ENCODE measurements around the gene KAZN.

DNA sequence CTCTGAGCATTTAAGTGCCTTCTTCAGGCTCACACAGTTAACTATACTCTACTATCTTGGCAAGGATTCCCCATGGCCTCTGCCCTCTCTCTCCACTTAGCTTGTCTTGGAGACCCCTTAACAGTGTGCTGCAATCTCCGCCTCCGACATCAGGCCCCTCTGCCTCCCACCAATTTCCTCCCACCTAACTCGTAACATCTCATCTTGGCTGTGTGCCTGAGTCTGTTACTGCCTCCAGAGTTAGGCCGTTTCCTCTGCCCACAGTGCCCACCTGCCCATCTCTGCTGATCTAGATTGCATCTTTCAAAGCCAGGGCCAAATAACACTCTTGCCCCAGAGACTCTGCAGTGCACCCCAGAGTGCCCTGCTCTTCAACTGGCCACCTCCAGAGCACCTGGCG is 310.8 kb downstream of the KAZN start:
- TF ChIP-seq POLR2AphosphoS5 (IDR thresholded peaks at IDR 0.05; ENCODE audit: low read depth, low read length), result no peak
- TF ChIP-seq, protein P1, sequence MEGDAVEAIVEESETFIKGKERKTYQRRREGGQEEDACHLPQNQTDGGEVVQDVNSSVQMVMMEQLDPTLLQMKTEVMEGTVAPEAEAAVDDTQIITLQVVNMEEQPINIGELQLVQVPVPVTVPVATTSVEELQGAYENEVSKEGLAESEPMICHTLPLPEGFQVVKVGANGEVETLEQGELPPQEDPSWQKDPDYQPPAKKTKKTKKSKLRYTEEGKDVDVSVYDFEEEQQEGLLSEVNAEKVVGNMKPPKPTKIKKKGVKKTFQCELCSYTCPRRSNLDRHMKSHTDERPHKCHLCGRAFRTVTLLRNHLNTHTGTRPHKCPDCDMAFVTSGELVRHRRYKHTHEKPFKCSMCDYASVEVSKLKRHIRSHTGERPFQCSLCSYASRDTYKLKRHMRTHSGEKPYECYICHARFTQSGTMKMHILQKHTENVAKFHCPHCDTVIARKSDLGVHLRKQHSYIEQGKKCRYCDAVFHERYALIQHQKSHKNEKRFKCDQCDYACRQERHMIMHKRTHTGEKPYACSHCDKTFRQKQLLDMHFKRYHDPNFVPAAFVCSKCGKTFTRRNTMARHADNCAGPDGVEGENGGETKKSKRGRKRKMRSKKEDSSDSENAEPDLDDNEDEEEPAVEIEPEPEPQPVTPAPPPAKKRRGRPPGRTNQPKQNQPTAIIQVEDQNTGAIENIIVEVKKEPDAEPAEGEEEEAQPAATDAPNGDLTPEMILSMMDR (IDR thresholded peaks at IDR 0.05; ENCODE audit: control extremely low read depth in 1 of 3, insufficient read depth in 1 of 3, low read depth in 1 of 3, low read length in 3 of 3), result no peak
- TF ChIP-seq TCF12 (IDR thresholded peaks at IDR 0.05; ENCODE audit: low read depth, low read length), result no peak
- TF ChIP-seq, protein P2, sequence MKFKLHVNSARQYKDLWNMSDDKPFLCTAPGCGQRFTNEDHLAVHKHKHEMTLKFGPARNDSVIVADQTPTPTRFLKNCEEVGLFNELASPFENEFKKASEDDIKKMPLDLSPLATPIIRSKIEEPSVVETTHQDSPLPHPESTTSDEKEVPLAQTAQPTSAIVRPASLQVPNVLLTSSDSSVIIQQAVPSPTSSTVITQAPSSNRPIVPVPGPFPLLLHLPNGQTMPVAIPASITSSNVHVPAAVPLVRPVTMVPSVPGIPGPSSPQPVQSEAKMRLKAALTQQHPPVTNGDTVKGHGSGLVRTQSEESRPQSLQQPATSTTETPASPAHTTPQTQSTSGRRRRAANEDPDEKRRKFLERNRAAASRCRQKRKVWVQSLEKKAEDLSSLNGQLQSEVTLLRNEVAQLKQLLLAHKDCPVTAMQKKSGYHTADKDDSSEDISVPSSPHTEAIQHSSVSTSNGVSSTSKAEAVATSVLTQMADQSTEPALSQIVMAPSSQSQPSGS (IDR thresholded peaks at IDR 0.05; ENCODE audit: low read length), result no peak
- TF ChIP-seq POLR2A (IDR thresholded peaks at IDR 0.05; ENCODE audit: control extremely low read depth in 1 of 2, low read depth in 2 of 2, low read length in 2 of 2), result no peak
- no peak for TF ChIP-seq RFX5 (IDR thresholded peaks at IDR 0.05; ENCODE audit: borderline replicate concordance, low read depth, low read length)
- no peak for TF ChIP-seq BRCA1 (IDR thresholded peaks at IDR 0.05; ENCODE audit: low read depth, low read length)
- no peak for TF ChIP-seq SRF (IDR thresholded peaks at IDR 0.05; ENCODE audit: low read depth, low read length)
- no peak for TF ChIP-seq EZH2 (IDR thresholded peaks at IDR 0.05; ENCODE audit: low read depth, low read length, severe bottlenecking)
- no peak for TF ChIP-seq RBBP5 (IDR thresholded peaks at IDR 0.05; ENCODE audit: borderline replicate concordance, low read depth, low read length)
- no peak for TF ChIP-seq FOSL1 (IDR thresholded peaks at IDR 0.05; ENCODE audit: insufficient read depth, low read depth, low read length)
